ENCODE results near the gene SMARCAD1. TPM values are rescaled to one million over a fixed set of nuclear protein-coding genes. Genes with fewer than 3 reads are reported as not detected.
"Not testable (repeated sequence)": the region's sequence is repeated elsewhere in the genome, so short reads cannot be mapped to it uniquely, and the experiment has no call there.

The SMARCAD1 gene
- total and polyA plus RNA-seq, 2 donors: 20.1 to 45.0 TPM

DNA sequence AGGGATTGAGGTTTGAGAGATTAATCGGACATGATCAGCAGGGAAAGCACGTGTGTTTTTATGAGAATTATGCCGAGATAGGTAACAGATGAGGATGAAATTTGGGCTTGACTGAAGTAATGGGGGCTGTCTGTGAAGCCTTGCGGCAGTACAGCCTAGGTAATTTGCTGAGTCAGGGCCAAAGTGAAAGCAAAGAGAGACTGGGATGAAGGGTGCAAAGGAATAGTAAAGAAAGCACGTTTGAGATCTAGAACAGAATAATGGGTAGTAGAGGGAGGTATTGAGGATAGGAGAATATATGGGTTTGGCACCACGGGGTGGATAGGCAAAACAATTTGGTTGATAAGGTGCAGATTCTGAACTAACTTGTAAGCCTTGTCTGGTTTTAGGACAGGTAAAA is 87.8 kb downstream of the SMARCAD1 start:
- not testable (repeated sequence) for H3K9me3 ChIP-seq (ENCODE audit: control insufficient read depth in 2 of 2, insufficient read depth in 1 of 2, low read length in 1 of 2); H3K4me1 ChIP-seq (ENCODE audit: control insufficient read depth in 2 of 2, insufficient read depth in 2 of 2, low read length in 2 of 2); H3K36me3 ChIP-seq (ENCODE audit: control insufficient read depth in 2 of 2, insufficient read depth in 2 of 2, low read length in 1 of 2); H3K27ac ChIP-seq (ENCODE audit: low read depth in 1 of 2, low read length in 1 of 2); H3K4me3 ChIP-seq (ENCODE audit: low read length in 2 of 2); H3K27me3 ChIP-seq (ENCODE audit: control insufficient read depth in 2 of 2, insufficient read depth in 1 of 2, low read length in 1 of 2); DNase-seq (ENCODE audit: low read depth in 6 of 9, low spot score in 9 of 9)
- WGBS: 59% methylated on average over 6 of the region's 6 CpGs

DNA sequence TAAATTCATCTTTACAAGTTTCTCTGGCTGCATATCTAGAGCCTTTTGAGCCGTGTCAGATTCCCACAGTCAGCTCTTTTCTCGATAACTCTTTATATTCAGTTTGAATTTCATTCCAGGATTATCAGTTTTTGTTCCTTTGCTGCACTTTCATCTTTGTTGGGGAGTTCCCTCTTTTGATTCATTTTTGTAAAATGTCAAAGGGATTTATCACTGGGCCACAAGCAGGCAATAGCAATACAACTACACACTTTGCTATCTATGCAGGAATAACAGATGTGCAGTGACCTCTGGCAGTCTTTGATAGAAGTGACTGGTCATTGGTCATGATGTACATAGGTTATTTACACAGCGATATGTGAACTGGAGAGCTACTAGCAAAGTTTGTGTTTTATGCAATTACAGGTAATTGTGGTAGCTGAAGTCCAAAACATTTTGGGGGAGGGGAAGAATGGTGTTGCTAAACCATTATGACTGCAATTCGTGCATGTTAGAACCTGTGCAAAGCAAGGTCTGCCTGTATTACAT is 91.1 kb downstream of the SMARCAD1 start:
- no peaks in the 10 kb centered on the region for H3K9me3 ChIP-seq (ENCODE audit: control insufficient read depth in 2 of 2, insufficient read depth in 1 of 2, low read length in 1 of 2)
- WGBS: 96% methylated on average over 4 of the region's 4 CpGs
- no peaks in the 10 kb centered on the region for H3K4me1 ChIP-seq (ENCODE audit: control insufficient read depth in 2 of 2, insufficient read depth in 2 of 2, low read length in 2 of 2)
- no peaks in the 10 kb centered on the region for H3K36me3 ChIP-seq (ENCODE audit: control insufficient read depth in 2 of 2, insufficient read depth in 2 of 2, low read length in 1 of 2)
- H3K27ac ChIP-seq (ENCODE audit: low read depth in 1 of 2, low read length in 1 of 2): no peak overlapping the region
- DNase-seq (ENCODE audit: low read depth in 6 of 9, low spot score in 9 of 9): no peak
- H3K27me3 ChIP-seq (ENCODE audit: control insufficient read depth in 2 of 2, insufficient read depth in 1 of 2, low read length in 1 of 2): no peaks in the 10 kb centered on the region
- no peak overlapping the region for H3K4me3 ChIP-seq (ENCODE audit: low read length in 2 of 2)

DNA sequence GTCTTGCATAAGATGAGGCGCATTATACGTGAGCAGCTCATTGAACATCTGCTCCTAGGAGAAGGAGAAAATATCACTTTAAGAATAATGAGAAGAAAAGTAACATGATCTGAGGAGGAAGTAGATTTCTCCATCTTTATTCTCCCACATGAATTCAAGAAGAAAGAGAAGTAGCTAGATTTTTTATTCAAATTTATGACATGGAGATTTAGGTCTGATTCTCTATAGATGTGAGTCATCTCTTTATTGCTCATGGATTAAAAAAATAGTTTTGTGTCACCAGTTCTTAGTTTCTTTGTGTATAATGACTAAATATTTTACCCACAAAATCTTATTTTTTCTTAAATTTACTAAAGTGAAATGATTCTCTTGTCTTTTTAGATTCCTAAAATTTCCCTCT is 94.5 kb downstream of the SMARCAD1 start:
- H3K36me3 ChIP-seq (ENCODE audit: control insufficient read depth in 2 of 2, insufficient read depth in 2 of 2, low read length in 1 of 2): no peaks in the 10 kb centered on the region
- DNase-seq (ENCODE audit: low read depth in 6 of 9, low spot score in 9 of 9): no peak
- no peaks in the 10 kb centered on the region for H3K9me3 ChIP-seq (ENCODE audit: control insufficient read depth in 2 of 2, insufficient read depth in 1 of 2, low read length in 1 of 2)
- 100% methylated on average over 2 of the region's 2 CpGs for WGBS
- H3K4me1 ChIP-seq (ENCODE audit: control insufficient read depth in 2 of 2, insufficient read depth in 2 of 2, low read length in 2 of 2): no peaks in the 10 kb centered on the region
- no peaks in the 10 kb centered on the region for H3K27me3 ChIP-seq (ENCODE audit: control insufficient read depth in 2 of 2, insufficient read depth in 1 of 2, low read length in 1 of 2)
- no peak overlapping the region for H3K27ac ChIP-seq (ENCODE audit: low read depth in 1 of 2, low read length in 1 of 2)
- H3K4me3 ChIP-seq (ENCODE audit: low read length in 2 of 2): no peak overlapping the region

DNA sequence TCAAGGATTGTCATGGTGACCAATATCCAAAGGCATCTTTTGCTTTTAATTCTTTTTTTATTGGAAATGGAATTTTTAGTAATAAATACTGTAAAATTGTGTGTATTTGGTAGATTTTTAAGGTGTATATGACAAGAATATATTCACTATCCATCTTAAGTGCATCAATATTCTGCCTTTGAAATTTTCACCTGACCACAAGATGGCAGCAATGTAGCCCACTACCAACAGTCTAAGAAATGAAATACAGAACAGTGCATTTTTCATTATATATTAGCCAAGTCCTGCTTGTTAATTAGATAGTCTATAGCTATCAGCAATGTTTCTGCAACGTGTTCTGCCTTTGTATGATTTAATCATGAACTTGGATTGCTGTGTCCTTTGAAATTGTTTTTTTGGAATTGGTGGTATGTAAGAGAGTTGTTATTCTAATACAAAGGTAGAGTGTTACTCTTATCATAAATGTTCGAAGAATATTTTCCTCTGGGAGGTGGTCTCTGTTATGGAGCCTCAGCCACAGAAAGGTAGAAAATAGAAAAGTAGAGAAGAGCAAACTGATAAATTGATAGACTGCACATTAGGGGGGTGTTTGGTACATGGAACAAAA is 96.8 kb downstream of the SMARCAD1 start:
- Histone ChIP-seq H3K27me3 (ENCODE audit: control insufficient read depth in 2 of 2, insufficient read depth in 1 of 2, low read length in 1 of 2) (no peaks in the 10 kb centered on the region), H3K4me1 (ENCODE audit: control insufficient read depth in 2 of 2, insufficient read depth in 2 of 2, low read length in 2 of 2) (no peaks in the 10 kb centered on the region), H3K4me3 (ENCODE audit: low read length in 2 of 2) (no peak overlapping the region), H3K9me3 (ENCODE audit: control insufficient read depth in 2 of 2, insufficient read depth in 1 of 2, low read length in 1 of 2) (no peaks in the 10 kb centered on the region), H3K36me3 (ENCODE audit: control insufficient read depth in 2 of 2, insufficient read depth in 2 of 2, low read length in 1 of 2) (no peaks in the 10 kb centered on the region), H3K27ac (ENCODE audit: low read depth in 1 of 2, low read length in 1 of 2) (no peak overlapping the region)
- WGBS: 69% methylated on average over 2 of the region's 2 CpGs
- peak in 8 of 9 donors; percentile 6 to 54 (median 23) for DNase-seq (ENCODE audit: low read depth in 6 of 9, low spot score in 9 of 9)

DNA sequence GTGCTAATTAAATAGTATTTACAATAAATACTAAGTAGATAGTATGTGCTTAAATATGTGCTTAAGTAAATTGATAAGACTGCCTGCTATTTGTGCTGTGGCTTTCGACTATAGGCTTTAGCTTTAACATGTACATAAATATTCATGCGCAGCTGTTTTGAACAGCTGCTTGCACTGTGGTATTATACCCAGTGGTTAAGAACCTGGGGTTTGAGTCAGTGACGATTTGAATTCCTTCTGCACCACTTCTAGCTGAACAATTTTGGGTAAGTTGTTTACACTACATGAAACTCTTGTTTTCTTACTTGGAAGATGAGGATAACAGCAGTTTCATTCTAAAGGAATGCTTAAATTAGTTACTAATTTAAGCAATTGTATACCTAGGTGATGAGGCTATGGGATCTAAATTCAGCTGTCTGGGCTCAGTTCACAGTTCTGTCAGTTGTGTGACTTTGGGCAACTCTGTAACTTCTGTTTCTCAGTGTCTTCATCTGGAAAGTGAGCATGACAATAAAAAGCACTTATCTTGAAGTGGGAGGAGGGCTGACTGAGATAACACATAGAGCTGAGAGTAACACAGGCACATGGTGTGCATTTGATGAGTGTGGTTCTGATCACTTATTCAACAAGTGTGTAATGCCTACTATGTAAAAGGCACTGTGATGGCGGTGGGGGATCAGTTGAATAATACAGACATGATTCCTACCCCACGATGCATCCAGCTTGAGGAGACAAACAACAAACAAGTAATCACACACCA is 98.0 kb downstream of the SMARCAD1 start:
- Histone ChIP-seq H3K4me1 (ENCODE audit: control insufficient read depth in 2 of 2, insufficient read depth in 2 of 2, low read length in 2 of 2) (no peaks in the 10 kb centered on the region), H3K4me3 (ENCODE audit: low read length in 2 of 2) (no peak overlapping the region), H3K27me3 (ENCODE audit: control insufficient read depth in 2 of 2, insufficient read depth in 1 of 2, low read length in 1 of 2) (no peaks in the 10 kb centered on the region), H3K36me3 (ENCODE audit: control insufficient read depth in 2 of 2, insufficient read depth in 2 of 2, low read length in 1 of 2) (no peaks in the 10 kb centered on the region), H3K27ac (ENCODE audit: low read depth in 1 of 2, low read length in 1 of 2) (no peak overlapping the region), H3K9me3 (ENCODE audit: control insufficient read depth in 2 of 2, insufficient read depth in 1 of 2, low read length in 1 of 2) (no peaks in the 10 kb centered on the region)
- WGBS: 69% methylated on average over 5 of the region's 5 CpGs
- peak in 1 of 9 donors; percentile 16 for DNase-seq (ENCODE audit: low read depth in 6 of 9, low spot score in 9 of 9)

DNA sequence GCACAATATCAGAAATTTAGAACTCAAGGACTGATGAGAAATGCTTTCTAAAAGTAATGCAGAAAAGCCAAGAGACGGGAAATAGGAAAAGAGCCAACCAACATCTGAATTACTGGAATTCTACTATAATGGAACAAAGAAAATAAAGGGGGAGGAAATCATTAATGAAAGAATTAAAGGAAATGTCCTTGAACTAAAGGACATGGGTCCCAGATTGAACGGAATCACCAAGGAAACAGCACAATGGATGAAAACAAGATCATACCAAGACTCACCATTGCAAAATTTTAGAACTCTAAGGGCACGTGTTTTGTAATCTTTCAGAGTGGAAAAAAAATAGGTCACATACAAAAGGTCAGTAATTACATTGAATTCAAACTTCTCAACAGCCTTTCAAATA is 99.0 kb downstream of the SMARCAD1 start:
- Histone ChIP-seq H3K4me1 (ENCODE audit: control insufficient read depth in 2 of 2, insufficient read depth in 2 of 2, low read length in 2 of 2) (no peaks in the 10 kb centered on the region), H3K4me3 (ENCODE audit: low read length in 2 of 2) (no peak overlapping the region), H3K36me3 (ENCODE audit: control insufficient read depth in 2 of 2, insufficient read depth in 2 of 2, low read length in 1 of 2) (no peaks in the 10 kb centered on the region), H3K27ac (ENCODE audit: low read depth in 1 of 2, low read length in 1 of 2) (no peak overlapping the region), H3K27me3 (ENCODE audit: control insufficient read depth in 2 of 2, insufficient read depth in 1 of 2, low read length in 1 of 2) (no peaks in the 10 kb centered on the region), H3K9me3 (ENCODE audit: control insufficient read depth in 2 of 2, insufficient read depth in 1 of 2, low read length in 1 of 2) (no peaks in the 10 kb centered on the region)
- DNase-seq (ENCODE audit: low read depth in 6 of 9, low spot score in 9 of 9): no peak
- 94% methylated on average over 3 of the region's 3 CpGs for WGBS

DNA sequence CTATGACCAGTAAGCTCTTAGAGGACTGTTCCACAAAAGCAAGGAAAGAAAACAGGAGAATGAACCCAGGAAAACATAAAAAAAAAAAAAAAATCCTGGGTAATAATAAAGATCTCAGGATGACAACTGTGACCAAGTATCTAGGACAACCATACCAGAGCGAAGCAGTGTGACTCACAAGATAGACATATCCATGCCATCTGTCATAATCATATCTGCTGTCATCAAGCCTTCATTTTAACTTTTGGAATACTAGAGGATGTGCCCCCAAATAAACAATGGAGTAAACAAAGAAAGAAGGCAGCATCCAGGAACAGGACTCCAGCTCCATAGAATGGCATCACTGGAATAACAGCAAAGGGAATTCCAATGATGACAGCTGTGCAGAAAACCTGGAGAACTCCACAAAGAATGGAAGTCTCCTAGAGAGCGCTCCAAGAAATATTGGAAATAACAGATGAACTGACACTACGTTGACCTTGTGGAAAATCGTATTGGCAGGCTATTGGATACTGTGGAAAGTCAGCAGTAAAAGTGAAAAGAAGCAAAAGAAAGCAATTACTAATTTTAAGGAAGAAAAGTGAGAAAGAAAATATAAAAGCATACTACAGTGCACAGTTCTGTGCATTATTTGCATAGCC is 99.7 kb downstream of the SMARCAD1 start:
- H3K27ac ChIP-seq (ENCODE audit: low read depth in 1 of 2, low read length in 1 of 2): no peak overlapping the region
- H3K4me3 ChIP-seq (ENCODE audit: low read length in 2 of 2): no peak overlapping the region
- no peaks in the 10 kb centered on the region for H3K36me3 ChIP-seq (ENCODE audit: control insufficient read depth in 2 of 2, insufficient read depth in 2 of 2, low read length in 1 of 2)
- no peak for DNase-seq (ENCODE audit: low read depth in 6 of 9, low spot score in 9 of 9)
- H3K9me3 ChIP-seq (ENCODE audit: control insufficient read depth in 2 of 2, insufficient read depth in 1 of 2, low read length in 1 of 2): no peaks in the 10 kb centered on the region
- WGBS: 99% methylated on average over 4 of the region's 4 CpGs
- H3K4me1 ChIP-seq (ENCODE audit: control insufficient read depth in 2 of 2, insufficient read depth in 2 of 2, low read length in 2 of 2): no peaks in the 10 kb centered on the region
- no peaks in the 10 kb centered on the region for H3K27me3 ChIP-seq (ENCODE audit: control insufficient read depth in 2 of 2, insufficient read depth in 1 of 2, low read length in 1 of 2)

DNA sequence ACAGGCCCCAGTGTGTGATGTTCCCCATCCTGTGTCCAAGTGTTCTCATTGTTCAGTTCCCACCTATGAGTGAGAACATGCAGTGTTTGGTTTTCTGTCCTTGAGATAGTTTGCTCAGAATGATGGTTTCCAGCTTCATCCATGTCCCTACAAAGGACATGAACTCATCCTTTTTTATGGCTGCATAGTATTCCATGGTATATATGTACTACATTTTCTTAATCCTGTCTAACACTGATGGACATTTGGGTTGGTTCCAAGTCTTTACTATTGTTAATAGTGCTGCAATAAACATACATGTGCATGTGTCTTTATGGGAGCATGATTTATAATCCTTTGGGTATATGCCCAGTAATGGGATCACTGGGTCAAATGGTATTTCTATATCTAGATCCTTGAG is 112.3 kb downstream of the SMARCAD1 start:
- not testable (repeated sequence) for H3K36me3 ChIP-seq (ENCODE audit: control insufficient read depth in 2 of 2, insufficient read depth in 2 of 2, low read length in 1 of 2); H3K9me3 ChIP-seq (ENCODE audit: control insufficient read depth in 2 of 2, insufficient read depth in 1 of 2, low read length in 1 of 2); H3K4me3 ChIP-seq (ENCODE audit: low read length in 2 of 2); H3K27me3 ChIP-seq (ENCODE audit: control insufficient read depth in 2 of 2, insufficient read depth in 1 of 2, low read length in 1 of 2); H3K4me1 ChIP-seq (ENCODE audit: control insufficient read depth in 2 of 2, insufficient read depth in 2 of 2, low read length in 2 of 2); DNase-seq (ENCODE audit: low read depth in 6 of 9, low spot score in 9 of 9); H3K27ac ChIP-seq (ENCODE audit: low read depth in 1 of 2, low read length in 1 of 2)

DNA sequence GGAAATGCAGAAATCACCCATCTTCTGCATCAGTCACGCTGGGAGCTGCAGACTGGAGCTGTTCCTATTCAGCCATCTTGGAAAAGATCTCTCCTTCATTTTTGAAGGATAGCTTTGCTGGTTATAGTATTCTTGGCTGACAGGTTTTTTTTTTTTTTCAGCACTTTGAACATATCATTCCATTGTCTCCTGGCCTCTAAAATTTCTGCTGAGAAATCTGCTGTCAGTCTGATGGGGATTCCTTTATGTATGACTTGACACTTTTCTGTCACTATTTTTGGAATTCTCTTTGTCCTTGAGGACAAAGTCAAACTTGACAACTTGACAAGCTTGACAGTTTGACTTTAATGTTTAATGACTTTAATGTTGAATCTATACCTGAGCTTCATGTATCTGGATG is 118.2 kb downstream of the SMARCAD1 start:
- WGBS: 98% methylated on average over 1 of the region's 1 CpG
- Histone ChIP-seq H3K27me3 (ENCODE audit: control insufficient read depth in 2 of 2, insufficient read depth in 1 of 2, low read length in 1 of 2) (no peaks in the 10 kb centered on the region), H3K36me3 (ENCODE audit: control insufficient read depth in 2 of 2, insufficient read depth in 2 of 2, low read length in 1 of 2) (no peaks in the 10 kb centered on the region), H3K4me1 (ENCODE audit: control insufficient read depth in 2 of 2, insufficient read depth in 2 of 2, low read length in 2 of 2) (no peaks in the 10 kb centered on the region), H3K4me3 (ENCODE audit: low read length in 2 of 2) (no peak overlapping the region), H3K9me3 (ENCODE audit: control insufficient read depth in 2 of 2, insufficient read depth in 1 of 2, low read length in 1 of 2) (peaks cover 2 to 20% of the 10 kb centered on the region in 2 donors), H3K27ac (ENCODE audit: low read depth in 1 of 2, low read length in 1 of 2) (no peak overlapping the region)
- no peak for DNase-seq (ENCODE audit: low read depth in 6 of 9, low spot score in 9 of 9)

Measured in thymus (tissue), 11 donors.